Stimulated activated CD4-positive, alpha-beta T cell treated with anti-CD3 and anti-CD28 coated beads, Interleukin-1b, Interleukin-23, amount 100 ng/mL, for 4 hours (primary cell): Measurements from ENCODE around the gene AGFG1.
"Not testable (repeated sequence)": the region's sequence is repeated elsewhere in the genome, so short reads cannot be mapped to it uniquely, and the experiment has no call there.

Experiments used
- DNase-seq, 2 donors: peaks; one replicate each; pipeline ENCODE4 v3.0.0-alpha.2; 2020; ENCODE audit warnings: low read depth in 2 of 2

The AGFG1 gene

DNA sequence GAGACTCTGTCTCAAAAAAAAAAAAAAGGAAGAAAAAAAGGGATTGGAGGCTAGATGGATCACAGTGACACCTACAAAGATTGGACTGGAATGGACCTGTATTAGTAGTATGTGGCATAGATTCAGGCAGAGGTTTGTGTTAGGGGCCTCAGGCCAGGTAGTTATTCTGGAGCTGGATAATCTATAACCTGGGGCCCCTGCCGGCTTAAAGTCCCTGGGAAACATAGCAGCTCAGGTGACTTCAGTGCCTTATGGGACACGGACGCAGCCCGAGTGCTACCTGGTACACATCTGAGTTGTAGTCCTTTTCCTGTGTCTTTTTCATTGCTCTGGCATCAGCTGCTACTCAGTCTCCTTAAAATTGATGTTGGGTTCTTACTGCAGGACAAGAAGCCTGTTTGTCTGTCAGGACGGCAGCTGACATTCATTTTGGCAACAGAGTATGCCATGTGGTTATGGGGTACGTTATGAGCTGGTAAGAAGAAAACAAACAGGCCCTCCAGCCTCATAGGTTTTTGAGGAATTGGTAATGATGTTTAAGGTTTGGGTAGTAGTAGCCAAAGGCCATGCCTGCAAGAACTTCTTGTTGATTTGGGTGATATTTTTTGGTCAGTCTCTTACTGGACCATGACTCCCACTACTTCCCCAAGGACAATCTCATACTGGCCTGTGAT is 27.8 kb downstream of the AGFG1 start:
- DNase-seq = no peak

DNA sequence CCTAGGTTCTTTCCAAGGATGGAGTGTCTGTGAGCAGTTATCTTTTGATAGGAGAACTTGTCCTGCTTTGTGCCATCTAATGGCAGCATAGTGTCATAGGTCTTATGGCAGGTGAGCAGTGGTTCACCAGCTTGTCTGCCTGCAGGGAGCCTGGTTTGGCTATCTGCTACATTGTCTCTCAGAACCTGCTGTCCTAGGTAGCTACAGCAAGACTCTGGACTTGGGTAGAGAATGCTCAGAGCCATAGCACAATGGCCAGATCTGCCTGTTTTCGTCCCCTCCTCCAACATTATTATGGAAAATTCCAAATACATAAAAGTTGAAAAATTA is 28.3 kb downstream of the AGFG1 start:
- DNase-seq = no peak

DNA sequence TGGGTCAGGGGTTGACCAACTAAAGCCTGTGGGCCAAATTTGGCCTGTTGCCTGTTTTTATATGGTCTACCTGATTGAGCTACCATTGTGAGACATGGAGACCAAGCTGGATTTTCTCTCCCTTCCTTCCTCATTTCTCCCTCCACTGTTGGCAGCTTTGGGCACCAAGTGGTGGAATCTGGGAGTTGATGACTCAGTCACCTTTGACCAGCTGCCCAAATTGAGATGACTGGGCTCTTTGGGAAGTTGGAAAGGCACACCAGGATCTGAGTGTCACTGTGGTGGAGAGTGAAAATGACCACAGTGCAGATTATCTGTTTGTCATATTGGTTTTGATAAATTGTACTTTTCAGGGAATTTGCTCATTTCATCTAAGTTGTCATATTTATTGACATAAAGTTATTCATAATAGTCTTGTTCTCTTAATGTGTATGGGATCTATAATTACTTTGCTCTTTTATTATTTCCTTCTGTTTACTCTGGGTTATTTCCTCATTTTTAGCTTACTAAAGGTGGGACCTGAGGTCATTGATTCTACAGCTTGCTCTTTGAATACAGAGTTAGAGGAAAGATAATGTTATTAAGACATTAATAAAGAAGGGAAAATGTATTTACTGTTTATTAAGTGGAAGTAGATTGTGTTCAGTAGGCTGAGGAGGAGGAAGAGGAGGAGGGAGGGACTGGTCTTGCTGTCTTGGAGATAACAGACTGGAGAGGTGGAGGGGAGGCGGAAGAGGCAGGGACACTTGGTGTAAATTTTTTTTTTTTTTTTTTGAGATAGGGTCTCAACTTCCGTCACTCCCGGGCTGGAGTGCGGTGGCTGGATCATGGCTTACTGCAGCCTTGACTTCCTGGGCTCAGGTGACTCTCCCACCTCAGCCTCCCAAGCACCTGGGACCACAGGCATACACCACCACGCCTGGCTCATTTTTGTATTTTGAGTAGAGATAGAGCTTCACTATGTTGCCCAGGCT is 31.8 kb downstream of the AGFG1 start:
- DNase-seq = no peak

DNA sequence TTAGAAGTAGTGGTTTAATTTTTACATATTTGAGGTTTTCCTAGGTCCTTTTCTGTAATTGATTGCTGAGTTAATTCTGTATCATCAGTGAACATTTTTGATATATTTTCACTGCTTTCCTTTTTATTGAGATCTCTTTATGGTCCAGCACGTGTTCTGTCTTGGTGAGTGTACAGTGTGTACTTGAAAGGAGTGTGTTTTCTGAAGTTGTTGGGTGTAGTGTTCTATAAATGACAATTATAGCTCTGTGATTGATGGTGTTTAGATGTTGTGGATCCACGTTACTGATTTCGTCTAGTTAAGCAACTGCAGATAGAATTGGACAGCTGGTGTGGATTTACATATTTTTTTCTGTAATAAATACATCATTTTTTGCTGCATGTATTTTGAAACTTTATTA is 32.7 kb downstream of the AGFG1 start:
- DNase-seq = no peak

DNA sequence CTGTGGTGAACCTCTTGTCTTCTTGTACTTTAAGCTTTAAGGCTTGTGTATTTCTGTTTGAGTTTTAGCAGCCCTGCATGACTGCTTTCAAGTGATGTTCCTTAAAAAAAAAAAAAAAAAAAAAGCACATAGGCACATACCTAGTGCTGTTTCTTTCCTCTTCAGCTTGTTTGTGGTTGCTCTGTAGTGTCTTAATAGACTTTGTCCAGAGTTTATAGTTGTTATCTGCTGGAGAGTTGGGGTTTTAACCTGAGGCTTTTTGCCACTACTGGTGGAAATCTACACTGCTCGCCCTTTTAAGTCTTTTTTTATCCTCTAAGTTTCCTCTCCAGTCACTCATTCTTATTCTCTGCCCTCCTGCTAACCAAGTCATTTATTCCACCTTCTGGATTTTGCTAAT is 34.5 kb downstream of the AGFG1 start:
- DNase-seq = no peak

DNA sequence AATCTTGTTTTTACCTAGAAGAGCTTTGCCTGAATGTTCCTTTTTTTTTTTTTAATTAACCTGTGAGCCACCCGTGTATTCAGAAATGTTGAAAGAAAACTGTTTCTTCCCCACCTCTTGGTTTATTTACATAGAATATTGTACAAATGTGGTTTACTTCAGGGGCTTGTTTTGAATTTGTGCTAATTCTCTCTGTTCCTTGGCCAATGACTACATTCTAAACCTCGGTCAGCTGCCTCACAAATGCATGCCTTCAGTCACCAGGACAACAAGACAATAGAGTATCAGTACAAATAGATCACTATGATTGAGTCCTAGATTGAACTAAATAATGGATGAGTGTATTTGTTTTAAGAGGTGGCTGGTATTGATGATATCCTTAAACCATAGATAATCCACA is 36.0 kb downstream of the AGFG1 start:
- no peak for DNase-seq

DNA sequence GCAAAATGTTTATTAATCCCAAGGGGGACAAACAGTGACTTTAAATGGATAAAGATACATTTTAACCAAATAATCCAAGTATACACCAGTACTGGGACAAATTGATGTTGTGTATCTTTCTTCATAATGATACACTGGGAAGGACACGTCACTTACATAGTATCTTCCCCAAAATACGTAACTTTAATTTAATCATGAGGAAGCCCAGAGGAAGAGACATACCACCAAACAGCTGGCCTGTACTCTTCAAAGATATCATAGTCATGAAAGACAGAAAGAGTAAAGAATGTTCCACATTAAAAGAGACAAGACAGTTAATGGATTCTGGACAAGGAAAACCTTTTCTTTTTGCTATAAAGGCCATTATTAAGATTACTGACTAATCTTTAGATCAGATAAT is 37.1 kb downstream of the AGFG1 start:
- DNase-seq = no peak

DNA sequence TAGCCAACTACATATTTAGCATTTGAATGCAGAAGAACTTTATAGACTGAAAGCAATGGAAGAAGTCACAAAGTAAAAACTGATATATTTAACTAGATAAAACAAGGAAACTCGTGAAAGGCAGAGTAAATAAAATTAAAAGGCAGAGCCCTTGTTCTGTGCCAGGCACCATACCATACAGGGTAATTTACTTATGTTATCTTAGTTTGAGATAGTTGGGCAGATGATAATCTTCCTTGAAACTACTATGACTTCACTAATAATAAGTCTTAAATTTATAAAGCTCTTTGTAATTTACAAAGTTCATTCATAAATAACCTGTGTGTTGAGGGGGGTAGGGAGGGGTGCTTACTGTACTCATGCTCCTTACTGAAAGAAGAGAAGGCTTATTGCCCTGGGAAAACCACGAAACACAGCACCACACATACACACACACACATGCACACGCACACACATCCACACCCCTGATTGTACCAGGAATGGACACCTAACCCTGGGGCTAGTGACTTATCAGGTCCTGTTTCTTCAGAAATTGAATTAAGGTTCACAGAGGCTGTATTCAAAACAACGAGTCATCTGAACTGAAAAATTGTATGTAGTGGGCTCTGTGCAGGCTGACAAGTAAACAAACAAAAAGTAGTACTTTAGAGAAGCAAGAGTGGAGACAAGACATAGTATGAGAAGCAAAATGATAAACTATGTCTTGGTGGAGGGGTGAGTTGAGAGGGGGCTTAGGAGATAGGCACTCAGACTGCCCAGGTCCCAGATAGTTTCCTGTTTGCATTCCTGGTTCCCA is 38.1 kb downstream of the AGFG1 start:
- DNase-seq = no peak

DNA sequence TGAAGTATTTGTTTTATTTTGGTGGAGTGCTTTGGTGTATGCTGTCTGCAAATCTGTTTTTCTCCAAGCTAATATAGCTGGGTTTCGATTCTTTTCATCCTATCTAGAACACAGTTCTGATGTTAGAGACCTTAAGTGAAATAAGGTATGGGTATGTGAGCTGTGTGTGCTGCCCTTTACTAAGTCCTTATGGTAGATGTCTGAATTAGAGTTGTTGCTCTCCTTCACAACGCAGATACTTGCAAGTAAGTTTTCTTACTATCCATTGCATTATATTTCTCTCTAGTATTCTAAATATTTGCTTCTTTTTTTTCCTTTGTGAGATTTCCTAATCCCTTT is 38.6 kb downstream of the AGFG1 start:
- DNase-seq = no peak

DNA sequence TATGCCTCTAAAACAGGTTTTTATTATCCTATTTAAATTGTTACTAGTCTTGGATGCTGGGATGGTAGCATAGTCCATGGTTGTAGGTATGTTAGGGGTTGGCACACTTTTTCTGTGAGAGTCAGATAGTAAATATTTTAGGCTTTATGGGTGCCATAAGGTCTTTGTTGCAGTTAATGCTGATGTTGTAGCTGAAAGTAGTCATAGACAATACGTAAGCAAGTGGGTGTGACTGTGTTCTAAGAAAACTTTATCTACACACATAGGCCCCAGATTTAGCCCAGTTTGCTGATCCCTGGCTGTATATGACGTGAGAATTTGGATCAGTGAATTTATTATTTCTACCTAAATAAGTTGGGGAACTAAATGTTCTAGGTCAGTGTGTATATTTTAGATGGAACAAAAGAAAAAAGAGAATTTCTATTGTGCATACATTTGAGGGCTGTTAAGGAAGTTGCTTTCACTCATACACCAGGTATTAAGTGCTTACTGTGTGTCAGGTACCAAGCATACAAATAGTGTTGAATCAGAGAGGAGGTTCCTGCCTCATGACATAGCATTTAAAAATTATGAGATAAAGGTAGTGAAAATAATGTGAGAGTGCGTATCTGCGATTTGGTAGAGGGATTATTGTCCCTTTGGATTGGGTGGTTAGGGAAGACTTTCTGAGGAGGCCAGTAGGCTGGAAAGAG is 39.4 kb downstream of the AGFG1 start:
- no peak for DNase-seq

DNA sequence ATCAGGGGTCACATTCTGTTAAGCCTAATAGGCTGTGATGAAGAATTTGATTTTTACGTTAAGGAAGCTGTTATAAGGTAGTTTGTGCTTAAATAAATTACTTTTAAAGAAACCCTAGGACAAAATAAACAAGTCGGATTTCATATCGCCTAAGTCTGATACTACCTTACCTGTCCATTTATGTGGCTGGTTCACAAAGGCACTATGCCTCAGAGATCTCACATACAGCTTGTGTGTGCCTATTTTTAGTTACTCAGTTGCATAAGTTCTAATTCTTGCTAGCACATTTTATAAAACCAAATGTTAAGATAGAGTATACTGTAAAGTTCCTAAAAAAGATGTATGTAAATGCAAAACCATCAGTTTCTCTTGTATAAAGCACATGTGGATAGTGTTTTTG is 40.0 kb downstream of the AGFG1 start:
- DNase-seq = no peak

DNA sequence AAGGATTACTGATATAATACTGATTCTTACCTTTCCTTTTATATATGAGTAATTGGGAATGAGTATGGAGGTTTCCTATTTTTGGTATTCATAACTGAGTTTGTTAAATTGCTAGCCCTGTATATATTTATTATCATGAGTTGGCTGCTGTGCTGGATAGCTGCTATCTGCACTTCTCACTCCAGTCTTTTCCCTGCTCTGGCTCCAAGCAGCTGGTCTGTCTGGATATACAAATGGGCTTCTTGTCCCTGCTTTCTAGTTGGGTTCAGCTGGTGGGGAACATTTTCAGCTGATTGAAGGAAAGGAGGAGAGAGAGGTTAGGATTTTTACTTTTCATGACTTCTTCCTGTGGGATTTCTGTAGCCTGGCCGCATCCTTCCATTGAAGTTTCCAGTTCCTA is 41.2 kb downstream of the AGFG1 start:
- no peak for DNase-seq

DNA sequence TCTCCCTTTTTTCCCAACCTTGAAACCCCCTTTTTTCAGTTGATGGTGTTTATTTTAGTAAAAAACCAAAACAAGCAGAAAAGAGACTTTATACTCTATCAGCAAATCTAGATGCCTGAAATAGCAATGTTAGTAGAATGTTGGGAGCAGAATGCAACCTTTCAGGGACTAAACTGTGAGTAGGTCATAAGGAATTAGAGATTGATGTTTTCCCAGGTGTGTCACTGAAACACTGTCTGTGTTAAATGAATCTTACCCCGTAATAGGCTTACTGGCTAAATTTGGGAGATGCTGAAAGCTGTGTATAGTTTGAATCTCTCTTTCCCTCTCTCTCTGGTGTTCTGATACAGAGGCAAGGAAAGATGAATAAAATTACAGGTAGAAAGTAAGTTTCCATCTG is 43.8 kb downstream of the AGFG1 start:
- DNase-seq = no peak

DNA sequence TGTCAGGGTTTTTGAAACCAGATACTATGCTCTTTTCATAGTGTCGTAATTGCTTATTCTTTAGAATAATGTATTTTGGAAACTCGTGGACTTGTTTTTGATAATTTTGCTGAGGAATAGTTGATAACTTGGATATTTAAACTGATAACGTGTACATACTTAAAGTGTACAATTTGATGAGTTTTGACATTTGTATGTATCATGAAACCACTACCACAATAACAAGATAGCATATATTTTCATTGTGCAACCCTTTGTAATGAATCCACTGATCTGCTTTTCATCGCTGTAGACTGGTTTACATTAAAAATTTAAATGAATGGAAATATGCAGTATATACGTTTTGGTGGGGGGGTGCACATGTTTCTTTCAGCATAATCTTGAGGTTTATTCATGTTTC is 45.8 kb downstream of the AGFG1 start:
- no peak for DNase-seq

DNA sequence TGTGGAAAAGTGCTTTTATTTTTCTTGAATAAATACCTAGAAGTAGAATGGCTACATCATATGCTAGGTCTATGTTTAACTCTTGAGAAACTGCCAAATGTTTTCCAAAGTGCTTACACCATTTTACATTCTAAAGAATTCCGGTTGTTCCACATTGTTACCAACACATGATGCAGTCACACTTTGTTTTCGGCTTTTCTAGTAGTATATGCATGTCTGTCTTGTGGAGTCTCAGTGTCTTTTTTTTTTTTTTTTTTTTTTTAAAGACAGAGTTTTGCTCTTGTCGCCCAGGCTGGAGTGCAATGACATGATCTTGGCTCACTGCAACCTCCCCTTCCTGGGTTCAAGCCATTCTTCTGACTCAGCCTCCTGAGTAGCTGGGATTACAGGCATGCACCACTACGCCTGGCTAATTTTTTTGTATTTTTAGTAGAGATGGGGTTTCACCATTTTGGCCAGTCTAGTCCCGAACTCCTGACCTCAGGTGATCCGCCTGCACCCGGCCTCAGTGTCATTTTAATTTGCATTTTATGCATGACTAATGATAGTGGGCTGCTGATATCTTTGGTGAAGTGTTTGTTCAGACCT is 46.4 kb downstream of the AGFG1 start:
- not testable (repeated sequence) for DNase-seq

DNA sequence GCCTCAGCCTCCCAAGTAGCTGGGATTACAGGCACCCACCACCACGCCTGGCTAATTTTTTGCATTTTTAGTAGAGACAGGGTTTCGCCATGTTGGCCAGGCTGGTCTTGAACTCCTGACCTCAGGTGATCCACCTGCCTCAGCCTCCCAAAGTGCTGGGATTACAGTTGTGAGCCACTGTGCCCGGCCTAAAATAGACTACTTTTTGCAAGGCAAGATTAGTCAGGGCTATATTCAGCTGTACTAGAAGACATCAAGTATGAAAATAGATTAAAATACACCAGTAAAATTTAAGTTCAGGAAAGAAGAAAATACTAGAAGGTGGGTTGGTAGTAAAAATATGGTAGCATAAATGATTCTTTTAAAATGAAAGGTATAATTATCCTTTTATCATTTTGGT is 49.2 kb downstream of the AGFG1 start:
- not testable (repeated sequence) for DNase-seq

DNA sequence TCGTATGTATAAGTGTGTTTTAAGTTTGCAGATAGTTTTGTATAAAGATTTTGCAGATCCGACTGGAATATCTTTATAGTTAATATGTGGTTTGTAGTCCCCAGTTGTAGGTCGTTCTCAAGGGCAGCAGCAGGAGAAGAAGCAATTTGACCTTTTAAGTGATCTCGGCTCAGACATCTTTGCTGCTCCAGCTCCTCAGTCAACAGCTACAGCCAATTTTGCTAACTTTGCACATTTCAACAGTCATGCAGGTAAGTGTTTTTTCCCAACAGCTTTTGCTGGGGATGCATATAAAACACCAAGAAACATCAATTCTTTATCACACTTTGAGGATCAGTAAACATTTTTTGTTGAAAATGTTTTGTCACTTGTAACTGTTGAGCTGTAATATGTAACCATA is 52.7 kb downstream of the AGFG1 start:
- no peak for DNase-seq

DNA sequence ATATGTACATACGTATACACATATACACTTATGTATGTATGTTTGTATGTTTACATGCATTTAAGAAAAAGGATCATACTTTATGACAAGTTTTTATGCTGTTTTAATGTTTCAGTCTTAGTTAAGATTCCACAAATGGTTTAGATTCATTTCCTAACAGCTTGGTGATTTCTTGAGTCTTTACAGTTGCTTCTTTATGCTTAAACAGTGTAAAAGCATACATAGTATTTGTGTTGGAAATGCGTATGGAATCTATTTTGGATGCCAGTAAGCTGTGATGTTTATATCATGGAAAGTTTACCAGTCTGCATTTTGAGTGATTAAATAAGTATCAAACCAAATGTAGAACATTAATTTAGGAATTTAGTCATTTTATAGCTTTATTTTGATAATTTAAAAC is 55.4 kb downstream of the AGFG1 start:
- DNase-seq = no peak

DNA sequence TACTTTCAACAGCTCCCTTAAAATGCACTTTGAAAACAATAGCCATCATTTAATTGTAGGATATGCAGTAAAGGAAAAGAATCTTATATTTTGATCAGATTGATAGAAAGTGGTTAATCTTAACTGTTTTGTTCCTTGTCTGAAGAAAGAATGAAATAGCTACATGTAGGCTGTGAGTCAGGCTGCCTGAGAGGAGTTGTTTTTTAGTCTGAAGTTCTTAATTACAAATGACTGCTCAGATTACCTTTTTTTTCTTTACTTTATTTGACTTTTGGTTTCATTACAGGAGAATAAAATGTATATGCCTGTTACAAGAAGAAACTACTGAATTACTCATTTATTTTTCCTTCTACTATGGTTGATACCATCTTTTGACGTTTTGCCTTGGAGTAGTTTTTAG is 56.8 kb downstream of the AGFG1 start:
- no peak for DNase-seq

DNA sequence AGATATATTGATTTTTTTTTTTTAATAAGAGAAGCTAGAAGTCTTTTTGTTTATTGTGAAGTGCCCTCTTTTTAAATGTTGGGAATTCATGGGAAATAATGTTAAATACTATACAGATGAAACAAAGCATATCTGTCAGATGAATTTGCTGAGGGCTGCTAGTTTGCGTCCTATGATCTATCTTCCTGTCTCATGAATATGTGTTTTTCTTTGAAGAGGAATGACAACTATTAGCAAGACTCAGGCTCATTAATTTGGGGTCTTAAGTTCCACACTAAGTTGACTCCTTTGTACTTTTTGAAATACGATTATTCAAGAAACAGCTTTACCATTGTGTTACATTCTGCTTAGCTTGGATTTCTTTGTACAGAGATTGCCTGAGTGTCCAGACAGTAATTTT is 57.9 kb downstream of the AGFG1 start:
- DNase-seq = no peak

DNA sequence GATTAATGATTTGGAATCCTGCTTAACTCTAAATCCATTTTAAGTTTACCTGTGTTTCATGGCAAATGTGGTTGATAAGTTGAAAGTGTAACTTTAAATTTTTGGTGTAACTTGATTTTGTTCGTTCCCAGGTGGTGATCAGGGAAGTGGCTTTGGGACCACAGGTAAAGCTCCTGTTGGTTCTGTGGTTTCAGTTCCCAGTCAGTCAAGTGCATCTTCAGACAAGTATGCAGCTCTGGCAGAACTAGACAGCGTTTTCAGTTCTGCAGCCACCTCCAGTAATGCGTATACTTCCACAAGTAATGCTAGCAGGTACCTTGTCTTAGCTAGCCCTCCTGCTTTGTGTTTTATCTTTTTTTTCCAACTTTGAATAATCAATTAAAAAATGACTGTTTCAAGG is 62.8 kb downstream of the AGFG1 start:
- no peak for DNase-seq

DNA sequence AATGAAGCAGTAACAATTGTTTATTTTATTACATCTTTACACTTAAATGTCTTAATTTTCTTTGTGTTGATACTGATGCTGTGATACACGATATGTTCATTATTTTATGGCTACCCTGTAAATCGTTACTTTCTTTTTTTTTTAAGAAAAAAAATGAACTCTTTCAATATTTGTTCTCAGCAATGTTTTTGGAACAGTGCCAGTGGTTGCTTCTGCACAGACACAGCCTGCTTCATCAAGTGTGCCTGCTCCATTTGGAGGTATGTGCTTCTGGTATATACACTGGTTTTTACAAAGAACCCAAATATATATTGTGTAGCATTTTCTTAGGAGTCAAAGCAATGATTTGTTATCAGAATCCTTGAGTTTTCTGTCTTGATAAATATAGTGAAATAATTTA is 64.5 kb downstream of the AGFG1 start:
- DNase-seq = no peak
